GM19328 (cell line): ENCODE measurements around the gene CCR8.
A peak's percentile ranks its signal among the peaks of the same experiment; 100 is the strongest.
"Not testable (repeated sequence)": the region's sequence is repeated elsewhere in the genome, so short reads cannot be mapped to it uniquely, and the experiment has no call there.

Experiments
- ATAC-seq: cut with Tn5 transposase; IDR thresholded peaks from one replicate; pipeline ENCODE4 v1.9.1; 2021; ENCODE audit warnings: mild to moderate bottlenecking, moderate library complexity; ENCODE audit not compliant: unreplicated experiment

The CCR8 gene

GRCh38 chr3:39346785-39347585, 17.5 kb downstream of the CCR8 start:
- ATAC-seq, result no peak

GRCh38 chr3:39347586-39347876, 18.0 kb downstream of the CCR8 start:
- no peak for ATAC-seq

DNA sequence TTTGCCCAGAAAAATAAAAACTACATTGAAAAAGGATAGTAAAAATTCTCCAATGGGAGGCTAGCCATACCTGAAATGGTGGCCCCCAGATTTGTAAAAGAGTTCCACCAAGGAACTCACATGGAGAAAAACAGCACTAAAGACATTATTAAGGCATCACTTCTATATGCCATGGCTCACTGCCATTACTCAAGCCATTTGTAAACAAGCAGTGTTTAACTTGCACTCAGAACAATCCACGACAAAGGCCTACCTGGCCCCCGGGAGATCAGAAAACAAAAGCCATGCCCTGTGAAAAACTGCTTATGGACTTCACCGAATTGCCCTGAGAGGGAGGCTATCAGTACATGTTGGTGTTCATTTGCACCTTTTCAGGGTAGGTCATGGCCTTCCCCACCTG, 19.6 kb downstream of the CCR8 start:
- no peak for ATAC-seq

GRCh38 chr3:39350714-39351113, 21.2 kb downstream of the CCR8 start:
- ATAC-seq, result no peak

DNA sequence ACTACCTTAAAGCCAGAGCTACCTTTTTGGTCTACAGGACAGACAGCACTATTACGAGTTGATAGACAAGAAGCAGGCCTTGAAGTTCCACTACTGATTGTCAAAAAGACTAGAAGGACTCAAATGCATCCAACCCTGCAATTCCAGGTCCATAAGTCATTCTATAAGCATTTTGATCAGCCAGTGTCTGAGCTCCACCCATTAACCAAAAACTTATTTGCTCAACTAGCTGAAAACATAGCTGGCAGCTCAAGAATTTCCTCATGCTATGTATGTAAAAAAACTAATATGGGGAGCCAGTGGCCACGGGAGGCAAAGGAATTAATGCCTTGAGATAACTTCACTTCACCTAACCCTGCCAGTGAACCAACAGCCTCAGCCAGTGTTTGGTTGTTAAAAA, 21.6 kb downstream of the CCR8 start:
- not testable (repeated sequence) for ATAC-seq

DNA sequence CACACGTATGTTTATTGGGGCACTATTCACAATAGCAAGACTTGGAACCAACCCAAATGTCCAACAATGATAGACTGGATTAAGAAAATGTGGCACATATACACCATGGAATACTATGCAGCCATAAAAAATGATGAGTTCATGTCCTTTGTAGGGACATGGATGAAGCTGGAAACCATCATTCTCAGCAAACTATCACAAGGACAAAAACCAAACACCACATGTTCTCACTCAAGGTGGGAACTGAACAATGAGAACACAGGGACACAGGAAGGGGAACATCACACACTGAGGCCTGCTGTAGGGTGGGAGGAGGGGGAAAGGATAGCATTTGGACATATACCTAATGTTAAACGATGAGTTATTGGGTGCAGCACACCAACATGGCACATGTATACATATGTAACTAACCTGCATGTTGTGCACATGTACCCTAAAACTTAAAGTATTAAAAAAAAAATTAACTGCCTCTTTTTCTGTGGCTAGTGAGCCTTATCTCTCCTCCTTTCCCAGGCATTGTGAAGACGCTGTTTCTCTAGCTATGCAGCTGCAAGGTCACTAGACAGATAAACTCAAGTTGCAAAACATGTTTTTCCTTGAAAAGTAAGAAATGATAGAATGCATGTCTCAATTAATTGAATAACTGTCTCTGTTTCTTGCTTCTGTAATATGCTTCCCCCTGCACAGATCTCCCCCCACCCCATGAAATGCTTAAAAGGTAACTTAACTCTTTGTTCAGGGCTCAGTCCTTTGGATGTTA, 23.8 kb downstream of the CCR8 start:
- ATAC-seq, result not testable (repeated sequence)

DNA sequence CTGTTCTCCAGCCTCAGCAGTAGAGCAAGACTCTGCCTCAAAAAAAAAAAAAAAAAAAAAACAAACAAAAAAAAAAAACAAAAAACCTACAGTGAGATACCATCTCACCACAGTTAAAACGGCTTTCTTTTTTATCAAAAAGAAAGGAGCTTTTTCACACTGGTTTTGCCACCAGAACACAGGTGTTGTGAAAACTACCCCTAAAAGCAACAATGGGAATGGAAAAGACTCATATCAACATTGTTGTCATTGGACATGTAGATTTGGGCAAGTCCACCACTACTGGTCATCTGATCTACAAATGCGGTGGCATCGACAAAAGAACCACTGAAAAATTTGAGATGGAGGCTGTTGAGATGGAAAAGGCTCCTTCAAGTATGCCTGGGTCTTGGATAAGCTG, 28.8 kb downstream of the CCR8 start:
- ATAC-seq, result no peak

GRCh38 chr3:39361252-39361927, 31.9 kb downstream of the CCR8 start:
- no peak for ATAC-seq

DNA sequence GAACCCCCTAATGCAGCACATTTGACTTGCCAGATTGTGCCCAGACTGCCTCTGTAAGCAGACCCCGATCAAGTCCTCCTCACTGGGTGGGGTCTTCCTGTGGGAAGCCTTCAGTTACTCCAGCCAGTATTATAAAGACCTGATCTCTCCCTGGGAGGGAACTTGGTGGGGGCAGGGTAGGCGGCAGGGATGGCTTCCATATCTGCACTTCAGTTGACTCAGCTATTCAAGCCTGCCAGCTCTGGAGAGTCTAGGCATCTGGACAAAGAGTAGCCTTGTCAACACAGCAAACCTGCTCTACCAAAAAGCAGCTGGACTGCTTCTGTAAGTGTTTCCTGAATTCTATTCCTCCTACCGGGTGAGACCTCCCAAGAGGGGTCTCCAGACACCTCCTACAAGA, 32.7 kb downstream of the CCR8 start:
- ATAC-seq, result no peak

DNA sequence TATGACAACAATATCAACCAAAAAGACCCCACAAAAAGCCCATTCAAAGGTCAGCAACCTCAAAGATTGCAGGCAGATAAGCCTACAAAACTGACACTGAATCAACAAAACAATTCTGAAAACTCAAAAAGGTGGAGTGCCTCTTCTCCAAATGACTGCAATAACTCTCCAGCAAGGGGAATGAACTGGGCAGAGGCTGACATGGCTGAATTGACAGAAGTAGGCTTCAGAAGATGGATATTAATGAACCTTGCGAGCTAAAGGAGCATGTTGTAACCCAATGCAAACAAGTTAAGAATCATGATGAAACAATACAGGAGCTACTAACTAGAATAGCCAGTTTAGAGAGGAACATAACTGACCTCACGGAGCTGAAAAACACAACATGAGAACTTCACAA, 33.3 kb downstream of the CCR8 start:
- no peak for ATAC-seq

DNA sequence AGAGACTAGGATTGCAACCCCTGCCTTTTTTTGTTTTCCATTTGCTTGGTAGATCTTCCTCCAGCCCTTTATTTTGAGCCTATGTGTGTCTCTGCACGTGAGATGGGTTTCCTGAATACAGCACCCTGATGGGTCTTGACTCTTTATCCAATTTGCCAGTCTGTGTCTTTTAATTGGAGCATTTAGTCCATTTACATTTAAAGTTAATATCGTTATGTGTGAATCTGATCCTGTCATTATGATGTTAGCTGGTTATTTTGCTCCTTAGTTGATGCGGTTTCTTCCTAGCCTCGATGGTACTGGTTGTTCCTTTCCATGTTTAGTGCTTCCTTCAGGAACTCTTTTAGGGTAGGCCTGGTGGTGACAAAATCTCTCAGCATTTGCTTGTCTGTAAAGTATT, 40.9 kb downstream of the CCR8 start:
- not testable (repeated sequence) for ATAC-seq

- no peak for ATAC-seq
Measured at GRCh38 chr3:39372833-39373232, 43.3 kb downstream of the CCR8 start.

DNA sequence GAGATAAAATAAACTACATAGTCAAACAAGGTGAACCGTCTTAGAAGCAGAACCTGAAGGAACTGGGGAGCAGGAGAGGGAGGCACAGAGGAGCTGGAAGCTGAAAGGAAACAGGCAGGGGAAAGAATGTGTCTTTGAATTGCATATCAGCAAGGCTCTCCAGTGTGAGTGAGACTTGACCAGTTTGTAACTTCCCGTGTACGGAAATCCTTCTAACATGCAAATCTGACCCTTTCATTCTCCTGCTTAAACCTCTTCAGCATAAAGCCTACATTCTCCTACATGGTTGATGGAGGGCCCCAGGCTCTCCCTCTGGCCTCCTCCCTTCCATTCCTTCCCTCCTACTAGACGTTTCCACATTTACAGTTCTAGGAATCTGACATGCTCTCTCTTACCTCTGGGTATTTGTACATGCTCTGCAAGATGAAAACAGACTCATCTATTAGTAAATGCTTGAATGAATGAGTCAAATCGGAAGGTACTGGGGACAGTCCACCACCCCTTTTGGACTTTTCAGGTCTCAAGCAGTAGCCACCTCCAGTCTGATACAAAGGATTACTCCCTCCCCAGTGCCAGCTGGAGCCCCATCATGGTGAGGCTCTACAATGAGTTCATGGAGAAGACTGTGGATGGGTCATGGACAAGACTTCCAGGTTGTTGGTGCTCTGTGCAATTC, 47.6 kb downstream of the CCR8 start:
- no peak for ATAC-seq

- ATAC-seq, result peak; percentile 62
Measured at GRCh38 chr3:39378088-39378487, 48.6 kb downstream of the CCR8 start.

DNA sequence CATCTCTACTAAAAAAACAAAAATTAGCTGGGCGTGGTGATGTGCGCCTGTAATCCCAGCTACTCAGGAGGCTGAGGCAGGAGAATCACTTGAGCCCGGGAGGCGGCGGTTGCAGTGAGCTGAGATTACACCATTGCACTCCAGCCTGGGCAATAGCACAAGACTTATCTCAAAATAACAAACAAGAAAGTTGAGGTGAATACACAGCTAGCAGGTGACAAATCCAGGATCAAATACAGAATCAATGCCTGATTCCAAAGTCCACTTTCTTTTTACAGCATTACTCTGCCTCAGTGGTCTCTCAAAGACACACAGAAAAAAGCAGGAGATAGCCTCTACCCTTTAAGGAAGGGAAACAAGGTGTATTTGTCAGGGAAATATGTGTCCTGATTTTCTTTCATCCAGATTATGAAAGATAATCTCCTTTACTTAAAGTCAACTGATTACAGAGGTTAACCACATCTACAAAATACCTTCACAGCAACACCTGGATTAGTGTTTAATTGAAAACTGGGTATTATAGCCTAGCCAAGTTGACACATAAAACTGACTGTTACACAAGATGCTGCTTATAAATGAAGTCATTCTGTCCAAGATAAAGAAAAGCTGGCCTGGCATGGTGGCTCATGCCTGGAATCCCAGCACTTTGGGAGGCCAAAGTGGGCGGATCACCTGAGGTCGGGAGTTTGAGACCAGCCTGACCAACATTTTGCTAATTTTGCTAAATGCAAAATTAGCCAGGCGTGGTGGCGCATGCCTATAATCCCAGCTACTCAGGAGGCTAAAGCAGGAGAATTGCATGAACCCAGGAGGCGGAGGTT, 49.7 kb downstream of the CCR8 start:
- no peak for ATAC-seq

GRCh38 chr3:39379778-39380155, 50.3 kb downstream of the CCR8 start:
- no peak for ATAC-seq

- no peak for ATAC-seq
Measured at GRCh38 chr3:39381432-39381831, 51.9 kb downstream of the CCR8 start.
